Measurements from ENCODE around the gene CACNA2D2.

DNA sequence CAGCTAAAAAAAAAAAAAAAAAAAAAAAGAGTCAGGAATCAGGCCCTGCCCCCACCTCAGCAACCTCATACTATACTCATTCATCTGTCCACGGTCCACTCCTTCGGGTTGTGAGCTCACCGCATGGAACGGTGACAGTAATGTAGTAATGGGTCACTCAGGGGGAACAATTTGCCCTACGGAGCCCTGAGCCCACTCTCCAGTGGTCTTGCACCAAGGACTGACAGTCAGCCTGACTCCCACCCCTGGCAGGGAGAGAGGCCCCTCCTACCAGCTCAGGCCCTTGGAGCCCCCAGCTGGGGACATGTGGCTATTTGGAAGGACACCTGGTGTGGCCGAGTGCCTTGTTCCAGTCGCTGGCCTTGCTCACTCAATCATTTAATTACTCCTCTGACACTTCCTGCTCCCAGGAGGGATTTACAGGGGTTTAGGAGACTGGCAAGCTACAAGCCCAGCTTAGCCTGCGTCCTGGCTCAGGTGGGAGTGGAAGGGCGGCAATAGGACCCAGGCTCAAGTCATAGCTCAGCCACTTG, 19.9 kb upstream of the CACNA2D2 start:
- TF ChIP-seq, protein P1, sequence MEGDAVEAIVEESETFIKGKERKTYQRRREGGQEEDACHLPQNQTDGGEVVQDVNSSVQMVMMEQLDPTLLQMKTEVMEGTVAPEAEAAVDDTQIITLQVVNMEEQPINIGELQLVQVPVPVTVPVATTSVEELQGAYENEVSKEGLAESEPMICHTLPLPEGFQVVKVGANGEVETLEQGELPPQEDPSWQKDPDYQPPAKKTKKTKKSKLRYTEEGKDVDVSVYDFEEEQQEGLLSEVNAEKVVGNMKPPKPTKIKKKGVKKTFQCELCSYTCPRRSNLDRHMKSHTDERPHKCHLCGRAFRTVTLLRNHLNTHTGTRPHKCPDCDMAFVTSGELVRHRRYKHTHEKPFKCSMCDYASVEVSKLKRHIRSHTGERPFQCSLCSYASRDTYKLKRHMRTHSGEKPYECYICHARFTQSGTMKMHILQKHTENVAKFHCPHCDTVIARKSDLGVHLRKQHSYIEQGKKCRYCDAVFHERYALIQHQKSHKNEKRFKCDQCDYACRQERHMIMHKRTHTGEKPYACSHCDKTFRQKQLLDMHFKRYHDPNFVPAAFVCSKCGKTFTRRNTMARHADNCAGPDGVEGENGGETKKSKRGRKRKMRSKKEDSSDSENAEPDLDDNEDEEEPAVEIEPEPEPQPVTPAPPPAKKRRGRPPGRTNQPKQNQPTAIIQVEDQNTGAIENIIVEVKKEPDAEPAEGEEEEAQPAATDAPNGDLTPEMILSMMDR (IDR thresholded peaks at IDR 0.05): no peak
- TF ChIP-seq POLR2AphosphoS5 (IDR thresholded peaks at IDR 0.05; ENCODE audit: low read depth, low read length): no peak
- no peak for TF ChIP-seq SIN3A (IDR thresholded peaks at IDR 0.05; ENCODE audit: borderline replicate concordance, low read depth, low read length)
- no peak for TF ChIP-seq GATA2 (CRISPR knock-in tag; IDR thresholded peaks at IDR 0.05)
- TF ChIP-seq, protein P2, sequence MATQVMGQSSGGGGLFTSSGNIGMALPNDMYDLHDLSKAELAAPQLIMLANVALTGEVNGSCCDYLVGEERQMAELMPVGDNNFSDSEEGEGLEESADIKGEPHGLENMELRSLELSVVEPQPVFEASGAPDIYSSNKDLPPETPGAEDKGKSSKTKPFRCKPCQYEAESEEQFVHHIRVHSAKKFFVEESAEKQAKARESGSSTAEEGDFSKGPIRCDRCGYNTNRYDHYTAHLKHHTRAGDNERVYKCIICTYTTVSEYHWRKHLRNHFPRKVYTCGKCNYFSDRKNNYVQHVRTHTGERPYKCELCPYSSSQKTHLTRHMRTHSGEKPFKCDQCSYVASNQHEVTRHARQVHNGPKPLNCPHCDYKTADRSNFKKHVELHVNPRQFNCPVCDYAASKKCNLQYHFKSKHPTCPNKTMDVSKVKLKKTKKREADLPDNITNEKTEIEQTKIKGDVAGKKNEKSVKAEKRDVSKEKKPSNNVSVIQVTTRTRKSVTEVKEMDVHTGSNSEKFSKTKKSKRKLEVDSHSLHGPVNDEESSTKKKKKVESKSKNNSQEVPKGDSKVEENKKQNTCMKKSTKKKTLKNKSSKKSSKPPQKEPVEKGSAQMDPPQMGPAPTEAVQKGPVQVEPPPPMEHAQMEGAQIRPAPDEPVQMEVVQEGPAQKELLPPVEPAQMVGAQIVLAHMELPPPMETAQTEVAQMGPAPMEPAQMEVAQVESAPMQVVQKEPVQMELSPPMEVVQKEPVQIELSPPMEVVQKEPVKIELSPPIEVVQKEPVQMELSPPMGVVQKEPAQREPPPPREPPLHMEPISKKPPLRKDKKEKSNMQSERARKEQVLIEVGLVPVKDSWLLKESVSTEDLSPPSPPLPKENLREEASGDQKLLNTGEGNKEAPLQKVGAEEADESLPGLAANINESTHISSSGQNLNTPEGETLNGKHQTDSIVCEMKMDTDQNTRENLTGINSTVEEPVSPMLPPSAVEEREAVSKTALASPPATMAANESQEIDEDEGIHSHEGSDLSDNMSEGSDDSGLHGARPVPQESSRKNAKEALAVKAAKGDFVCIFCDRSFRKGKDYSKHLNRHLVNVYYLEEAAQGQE (IDR thresholded peaks at IDR 0.05; ENCODE audit: low read depth, low read length): no peak
- TF ChIP-seq ELF1 (IDR thresholded peaks at IDR 0.05): no peak
- TF ChIP-seq, protein P3, sequence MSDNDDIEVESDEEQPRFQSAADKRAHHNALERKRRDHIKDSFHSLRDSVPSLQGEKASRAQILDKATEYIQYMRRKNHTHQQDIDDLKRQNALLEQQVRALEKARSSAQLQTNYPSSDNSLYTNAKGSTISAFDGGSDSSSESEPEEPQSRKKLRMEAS (IDR thresholded peaks at IDR 0.05; ENCODE audit: low read depth): no peak
- TF ChIP-seq TEAD4 (IDR thresholded peaks at IDR 0.05; ENCODE audit: borderline replicate concordance, insufficient read depth): no peak
- TF ChIP-seq TAF1 (IDR thresholded peaks at IDR 0.05; ENCODE audit: borderline replicate concordance, low read depth, low read length): no peak
- TF ChIP-seq RAD21 (IDR thresholded peaks at IDR 0.05; ENCODE audit: low read length): no peak
- no peak for TF ChIP-seq SMC3 (IDR thresholded peaks at IDR 0.05; ENCODE audit: low read depth, low read length)
- TF ChIP-seq TCF12 (IDR thresholded peaks at IDR 0.05): no peak
- no peak for TF ChIP-seq RXRA (IDR thresholded peaks at IDR 0.05; ENCODE audit: borderline replicate concordance, low read depth)
- TF ChIP-seq, protein P4, sequence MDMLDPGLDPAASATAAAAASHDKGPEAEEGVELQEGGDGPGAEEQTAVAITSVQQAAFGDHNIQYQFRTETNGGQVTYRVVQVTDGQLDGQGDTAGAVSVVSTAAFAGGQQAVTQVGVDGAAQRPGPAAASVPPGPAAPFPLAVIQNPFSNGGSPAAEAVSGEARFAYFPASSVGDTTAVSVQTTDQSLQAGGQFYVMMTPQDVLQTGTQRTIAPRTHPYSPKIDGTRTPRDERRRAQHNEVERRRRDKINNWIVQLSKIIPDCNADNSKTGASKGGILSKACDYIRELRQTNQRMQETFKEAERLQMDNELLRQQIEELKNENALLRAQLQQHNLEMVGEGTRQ (IDR thresholded peaks at IDR 0.05; ENCODE audit: borderline replicate concordance, low read depth, low read length): no peak

All from SK-N-SH (cell line).